Measurements from ENCODE around the gene ARHGEF19. TPM values are rescaled to one million over a fixed set of nuclear protein-coding genes. Genes with fewer than 3 reads are reported as not detected.
"Not testable (repeated sequence)": the region's sequence is repeated elsewhere in the genome, so short reads cannot be mapped to it uniquely, and the experiment has no call there.

The ARHGEF19 gene
- 0.52 TPM for total RNA-seq

GRCh38 chr1:16212251-16212961, at the start of gene ARHGEF19:
ARHGEF19 (minus strand) TSS chr1:16212652; CDS start chr1:16209054, 3,598 bp downstream.
- Histone ChIP-seq H3K27me3 (ENCODE audit: control insufficient read depth in 3 of 3, insufficient read depth in 3 of 3, low read length in 3 of 3) (peaks cover under 1 to 21% (median 7%) of the 10 kb centered on the region in 3 donors), H3K9me3 (ENCODE audit: control insufficient read depth in 3 of 3, low read length in 3 of 3) (no peaks in the 10 kb centered on the region), H3K27ac (ENCODE audit: low read depth, low read length) (no peak within 1 kb of the TSS), H3K4me1 (ENCODE audit: control insufficient read depth in 3 of 3, insufficient read depth in 3 of 3, low read length in 3 of 3) (peaks cover 15 to 18% (median 17%) of the 10 kb centered on the region in 3 donors), H3K9ac (ENCODE audit: low read depth in 1 of 3, low read length in 3 of 3) (no peak within 1 kb of the TSS), H3K36me3 (ENCODE audit: control insufficient read depth in 3 of 3, insufficient read depth in 3 of 3, low read length in 3 of 3) (no peaks in the 10 kb centered on the region), H3K4me3 (ENCODE audit: low read length in 3 of 3) (no peak within 1 kb of the TSS)

- no peaks in the 10 kb centered on the region for H3K9me3 ChIP-seq (ENCODE audit: control insufficient read depth in 3 of 3, low read length in 3 of 3)
- H3K36me3 ChIP-seq (ENCODE audit: control insufficient read depth in 3 of 3, insufficient read depth in 3 of 3, low read length in 3 of 3): peaks cover 0 to 2% (median 0%) of the 10 kb centered on the region in 3 donors
- no peak overlapping the region for H3K4me3 ChIP-seq (ENCODE audit: low read length in 3 of 3)
- no peak overlapping the region for H3K9ac ChIP-seq (ENCODE audit: low read depth in 1 of 3, low read length in 3 of 3)
- no peak overlapping the region for H3K27ac ChIP-seq (ENCODE audit: low read depth, low read length)
- peaks cover 6 to 8% (median 6%) of the 10 kb centered on the region in 3 donors for H3K4me1 ChIP-seq (ENCODE audit: control insufficient read depth in 3 of 3, insufficient read depth in 3 of 3, low read length in 3 of 3)
- H3K27me3 ChIP-seq (ENCODE audit: control insufficient read depth in 3 of 3, insufficient read depth in 3 of 3, low read length in 3 of 3): no peaks in the 10 kb centered on the region
Observed at GRCh38 chr1:16262067-16262466, 49.6 kb upstream of the ARHGEF19 start.

- H3K9me3 ChIP-seq (ENCODE audit: control insufficient read depth in 3 of 3, low read length in 3 of 3): no peaks in the 10 kb centered on the region
- no peaks in the 10 kb centered on the region for H3K4me1 ChIP-seq (ENCODE audit: control insufficient read depth in 3 of 3, insufficient read depth in 3 of 3, low read length in 3 of 3)
- H3K27ac ChIP-seq (ENCODE audit: low read depth, low read length): no peak overlapping the region
- peaks cover 0 to 8% (median 2%) of the 10 kb centered on the region in 3 donors for H3K36me3 ChIP-seq (ENCODE audit: control insufficient read depth in 3 of 3, insufficient read depth in 3 of 3, low read length in 3 of 3)
- H3K27me3 ChIP-seq (ENCODE audit: control insufficient read depth in 3 of 3, insufficient read depth in 3 of 3, low read length in 3 of 3): no peaks in the 10 kb centered on the region
- no peak overlapping the region for H3K4me3 ChIP-seq (ENCODE audit: low read length in 3 of 3)
- no peak overlapping the region for H3K9ac ChIP-seq (ENCODE audit: low read depth in 1 of 3, low read length in 3 of 3)
Observed at GRCh38 chr1:16260814-16261213, 48.4 kb upstream of the ARHGEF19 start.

- peaks cover 5 to 21% (median 16%) of the 10 kb centered on the region in 3 donors for H3K36me3 ChIP-seq (ENCODE audit: control insufficient read depth in 3 of 3, insufficient read depth in 3 of 3, low read length in 3 of 3)
- H3K4me3 ChIP-seq (ENCODE audit: low read length in 3 of 3): no peak overlapping the region
- H3K9me3 ChIP-seq (ENCODE audit: control insufficient read depth in 3 of 3, low read length in 3 of 3): no peaks in the 10 kb centered on the region
- H3K9ac ChIP-seq (ENCODE audit: low read depth in 1 of 3, low read length in 3 of 3): no peak overlapping the region
- no peaks in the 10 kb centered on the region for H3K27me3 ChIP-seq (ENCODE audit: control insufficient read depth in 3 of 3, insufficient read depth in 3 of 3, low read length in 3 of 3)
- peaks cover 0 to 7% (median 0%) of the 10 kb centered on the region in 3 donors for H3K4me1 ChIP-seq (ENCODE audit: control insufficient read depth in 3 of 3, insufficient read depth in 3 of 3, low read length in 3 of 3)
- H3K27ac ChIP-seq (ENCODE audit: low read depth, low read length): no peak overlapping the region
Observed at GRCh38 chr1:16258591-16259135, 46.2 kb upstream of the ARHGEF19 start.

- H3K4me3 ChIP-seq (ENCODE audit: low read length in 3 of 3): no peak overlapping the region
- no peaks in the 10 kb centered on the region for H3K9me3 ChIP-seq (ENCODE audit: control insufficient read depth in 3 of 3, low read length in 3 of 3)
- peaks cover 0 to 7% (median 0%) of the 10 kb centered on the region in 3 donors for H3K4me1 ChIP-seq (ENCODE audit: control insufficient read depth in 3 of 3, insufficient read depth in 3 of 3, low read length in 3 of 3)
- H3K36me3 ChIP-seq (ENCODE audit: control insufficient read depth in 3 of 3, insufficient read depth in 3 of 3, low read length in 3 of 3): peaks cover 8 to 28% (median 21%) of the 10 kb centered on the region in 3 donors
- H3K27me3 ChIP-seq (ENCODE audit: control insufficient read depth in 3 of 3, insufficient read depth in 3 of 3, low read length in 3 of 3): no peaks in the 10 kb centered on the region
- H3K9ac ChIP-seq (ENCODE audit: low read depth in 1 of 3, low read length in 3 of 3): no peak overlapping the region
- H3K27ac ChIP-seq (ENCODE audit: low read depth, low read length): no peak overlapping the region
Observed at GRCh38 chr1:16257968-16258367, 45.5 kb upstream of the ARHGEF19 start.

- H3K4me1 ChIP-seq (ENCODE audit: control insufficient read depth in 3 of 3, insufficient read depth in 3 of 3, low read length in 3 of 3); H3K27me3 ChIP-seq (ENCODE audit: control insufficient read depth in 3 of 3, insufficient read depth in 3 of 3, low read length in 3 of 3); H3K27ac ChIP-seq (ENCODE audit: low read depth, low read length); H3K9ac ChIP-seq (ENCODE audit: low read depth in 1 of 3, low read length in 3 of 3); H3K9me3 ChIP-seq (ENCODE audit: control insufficient read depth in 3 of 3, low read length in 3 of 3); H3K4me3 ChIP-seq (ENCODE audit: low read length in 3 of 3): not testable (repeated sequence)
- H3K36me3 ChIP-seq (ENCODE audit: control insufficient read depth in 3 of 3, insufficient read depth in 3 of 3, low read length in 3 of 3): peaks cover 8 to 32% (median 26%) of the 10 kb centered on the region in 3 donors
Observed at GRCh38 chr1:16257556-16257955, 45.1 kb upstream of the ARHGEF19 start.

GRCh38 chr1:16256478-16256877, 44.0 kb upstream of the ARHGEF19 start:
- H3K4me1 ChIP-seq (ENCODE audit: control insufficient read depth in 3 of 3, insufficient read depth in 3 of 3, low read length in 3 of 3): peaks cover 0 to 7% (median 0%) of the 10 kb centered on the region in 3 donors
- no peaks in the 10 kb centered on the region for H3K9me3 ChIP-seq (ENCODE audit: control insufficient read depth in 3 of 3, low read length in 3 of 3)
- no peak overlapping the region for H3K4me3 ChIP-seq (ENCODE audit: low read length in 3 of 3)
- H3K36me3 ChIP-seq (ENCODE audit: control insufficient read depth in 3 of 3, insufficient read depth in 3 of 3, low read length in 3 of 3): peaks cover 14 to 42% (median 35%) of the 10 kb centered on the region in 3 donors
- no peak overlapping the region for H3K9ac ChIP-seq (ENCODE audit: low read depth in 1 of 3, low read length in 3 of 3)
- H3K27me3 ChIP-seq (ENCODE audit: control insufficient read depth in 3 of 3, insufficient read depth in 3 of 3, low read length in 3 of 3): no peaks in the 10 kb centered on the region
- no peak overlapping the region for H3K27ac ChIP-seq (ENCODE audit: low read depth, low read length)

- no peaks in the 10 kb centered on the region for H3K9me3 ChIP-seq (ENCODE audit: control insufficient read depth in 3 of 3, low read length in 3 of 3)
- no peak overlapping the region for H3K9ac ChIP-seq (ENCODE audit: low read depth in 1 of 3, low read length in 3 of 3)
- peaks cover 12 to 15% (median 13%) of the 10 kb centered on the region in 3 donors for H3K4me1 ChIP-seq (ENCODE audit: control insufficient read depth in 3 of 3, insufficient read depth in 3 of 3, low read length in 3 of 3)
- H3K27me3 ChIP-seq (ENCODE audit: control insufficient read depth in 3 of 3, insufficient read depth in 3 of 3, low read length in 3 of 3): no peaks in the 10 kb centered on the region
- H3K27ac ChIP-seq (ENCODE audit: low read depth, low read length): no peak overlapping the region
- no peak overlapping the region for H3K4me3 ChIP-seq (ENCODE audit: low read length in 3 of 3)
- H3K36me3 ChIP-seq (ENCODE audit: control insufficient read depth in 3 of 3, insufficient read depth in 3 of 3, low read length in 3 of 3): peaks cover 23 to 52% (median 41%) of the 10 kb centered on the region in 3 donors
Observed at GRCh38 chr1:16254263-16254928, 41.9 kb upstream of the ARHGEF19 start.

GRCh38 chr1:16253332-16253922, 41.0 kb upstream of the ARHGEF19 start:
- Histone ChIP-seq H3K4me1 (ENCODE audit: control insufficient read depth in 3 of 3, insufficient read depth in 3 of 3, low read length in 3 of 3) (peaks cover 22 to 25% (median 23%) of the 10 kb centered on the region in 3 donors), H3K9ac (ENCODE audit: low read depth in 1 of 3, low read length in 3 of 3) (no peak overlapping the region), H3K27ac (ENCODE audit: low read depth, low read length) (no peak overlapping the region), H3K27me3 (ENCODE audit: control insufficient read depth in 3 of 3, insufficient read depth in 3 of 3, low read length in 3 of 3) (no peaks in the 10 kb centered on the region), H3K36me3 (ENCODE audit: control insufficient read depth in 3 of 3, insufficient read depth in 3 of 3, low read length in 3 of 3) (peaks cover 23 to 50% (median 41%) of the 10 kb centered on the region in 3 donors), H3K4me3 (ENCODE audit: low read length in 3 of 3) (no peak overlapping the region), H3K9me3 (ENCODE audit: control insufficient read depth in 3 of 3, low read length in 3 of 3) (no peaks in the 10 kb centered on the region)
